ELF-1 (cell line): Measurements from ENCODE around the gene ZBTB11.
"Not testable (repeated sequence)": the region's sequence is repeated elsewhere in the genome, so short reads cannot be mapped to it uniquely, and the experiment has no call there.

Experiments used
- DNase-seq: peaks from one replicate; pipeline ENCODE4 v3.0.0-alpha.2; 2016; ENCODE audit warnings: low read depth, low spot score

The ZBTB11 gene

GRCh38 chr3:101676765-101677435 lies at the start of gene ZBTB11:
Gene ZBTB11, minus strand, starts transcription at chr3:101677132. Its CDS starts 218 bp downstream, at chr3:101676914.
- DNase-seq, result peak; percentile 100

GRCh38 chr3:101725890-101726275 lies 49.0 kb upstream of the ZBTB11 start:
- DNase-seq, result no peak

- DNase-seq, result peak; percentile 44
These were observed 48.4 kb upstream of the ZBTB11 start for GRCh38 chr3:101725194-101725889.

- peak; percentile 95 for DNase-seq
These were observed 47.6 kb upstream of the ZBTB11 start, which contains the start of gene CEP97 for GRCh38 chr3:101724329-101725193. Gene CEP97, plus strand, starts transcription at chr3:101724614. Its CDS starts 63 bp downstream, at chr3:101724677.

GRCh38 chr3:101722394-101723173 lies 45.7 kb upstream of the ZBTB11 start:
- no peak for DNase-seq

- no peak for DNase-seq
These were observed 44.2 kb upstream of the ZBTB11 start for GRCh38 chr3:101720851-101721840.

GRCh38 chr3:101719604-101720185 lies 42.8 kb upstream of the ZBTB11 start:
- DNase-seq, result no peak

- DNase-seq, result no peak
These were observed 41.5 kb upstream of the ZBTB11 start for GRCh38 chr3:101718455-101718854.

GRCh38 chr3:101709126-101709525 lies 32.2 kb upstream of the ZBTB11 start:
- no peak for DNase-seq

- DNase-seq, result not testable (repeated sequence)
These were observed 27.7 kb upstream of the ZBTB11 start for GRCh38 chr3:101704639-101705038.

GRCh38 chr3:101703169-101703568 lies 26.2 kb upstream of the ZBTB11 start:
- DNase-seq, result no peak

GRCh38 chr3:101702726-101703125 lies 25.8 kb upstream of the ZBTB11 start:
- DNase-seq, result no peak

GRCh38 chr3:101701696-101702634 lies 25.0 kb upstream of the ZBTB11 start:
- DNase-seq, result peak; percentile 55

GRCh38 chr3:101695779-101696372 lies 18.9 kb upstream of the ZBTB11 start:
- peak; percentile 58 for DNase-seq

- not testable (repeated sequence) for DNase-seq
These were observed 17.9 kb upstream of the ZBTB11 start for GRCh38 chr3:101694836-101695235.

GRCh38 chr3:101693540-101693939 lies 16.6 kb upstream of the ZBTB11 start:
- peak; percentile 82 for DNase-seq

- peak; percentile 58 for DNase-seq
These were observed 15.0 kb upstream of the ZBTB11 start for GRCh38 chr3:101691685-101692671.
